GM12878 (cell line): ENCODE results near the gene DLL1. TPM values are rescaled to one million over a fixed set of nuclear protein-coding genes. Genes with fewer than 3 reads are reported as not detected.

ENCODE experiments used
- ATAC-seq: fragments of 200-7000 bp; cut with Tn5 transposase; 3 replicates; pipeline ENCODE4 v1.9.1; 2020; ENCODE audit warnings: mild to moderate bottlenecking, moderate library complexity
- BruUV-seq: library from RNA; stranded (reverse); fragments of 400-500 nt; replicated peaks from 2 replicates; lab custom pipeline; 2021; lab: Mats Ljungman, UMichigan
- CTCF ChIA-PET: fragments of 300-600 bp; sonication (Branson Sonifier 250); formaldehyde crosslinking; extraction: SDS; loops from one replicate; lab custom pipeline; 2021; ENCODE audit warnings: inconsistent platforms; lab: Yijun Ruan, JAX
- POLR2A ChIA-PET: fragments of 350-600 bp; formaldehyde crosslinking; extraction: SDS; loops from one replicate; lab custom pipeline; 2021; ENCODE audit warnings: inconsistent platforms; lab: Charles Lee
- RAD21 ChIA-PET: fragments of 300-600 bp; sonication (Branson Sonifier 250); formaldehyde crosslinking; loops from one replicate; lab custom pipeline; 2023; ENCODE audit warnings: antibody characterized with exemption; ENCODE audit not compliant: unreplicated experiment; lab: Charles Lee
- SMC1A ChIA-PET: fragments of 300-600 bp; sonication (Branson Sonifier 250); formaldehyde crosslinking; loops from one replicate; lab custom pipeline; 2023; ENCODE audit not compliant: unreplicated experiment, uncharacterized antibody; lab: Charles Lee
- DNase-seq: peaks from one replicate; pipeline ENCODE4 v3.0.0-alpha.2; 2011; ENCODE audit warnings: low read depth, low spot score
- FAIRE-seq: peaks from 3 replicates; lab custom pipeline; 2011; peaks lifted over from hg19 to GRCh38; lab: Jason Lieb, UNC
- H2AFZ ChIP-seq: 2 replicates; pipeline ENCODE4 v1.6.0; 2011; ENCODE audit warnings: low read depth, low read length, control low read depth; ENCODE audit not compliant: control insufficient read depth
- H3K27ac ChIP-seq: 2 replicates; pipeline ENCODE4 v1.5.1; 2011; ENCODE audit warnings: control low read depth; ENCODE audit not compliant: control insufficient read depth, insufficient read depth
- H3K27me3 ChIP-seq, 2 experiments: replicated peaks in 1 of 2; 2 replicates each; pipeline versions ENCODE4 v1.6.0 to v1.6.1; 2011; ENCODE audit warnings: low read length in 1 of 2; ENCODE audit not compliant: control insufficient read depth in 2 of 2, insufficient read depth in 2 of 2
- H3K36me3 ChIP-seq, 2 experiments: 2 replicates each; pipeline ENCODE4 v1.5.1; 2011; ENCODE audit warnings: low read length in 1 of 2; ENCODE audit not compliant: control insufficient read depth in 2 of 2, insufficient read depth in 2 of 2
- H3K4me1 ChIP-seq: 2 replicates; pipeline ENCODE4 v1.6.1; 2011; ENCODE audit warnings: mild to moderate bottlenecking, low read length, moderate library complexity, mixed read lengths; ENCODE audit not compliant: control insufficient read depth, insufficient read depth
- H3K4me2 ChIP-seq: 2 replicates; pipeline ENCODE4 v1.6.0; 2011; ENCODE audit warnings: control low read depth; ENCODE audit not compliant: control insufficient read depth, insufficient read depth
- H3K4me3 ChIP-seq: fragments of 200-600 bp; sonication (generic); 2 replicates; pipeline ENCODE4 v1.5.1; 2016
- H3K79me2 ChIP-seq: 2 replicates; pipeline ENCODE4 v1.6.0; 2011; ENCODE audit warnings: low read length; ENCODE audit not compliant: control insufficient read depth, insufficient read depth
- H3K9ac ChIP-seq: 2 replicates; pipeline ENCODE4 v1.8.0; 2011; ENCODE audit warnings: low read length, control low read depth, mixed read lengths; ENCODE audit not compliant: control insufficient read depth, insufficient read depth
- H3K9me3 ChIP-seq: replicated peaks from 3 replicates; pipeline ENCODE4 v1.5.1; 2011; ENCODE audit warnings: mild to moderate bottlenecking, low read length; ENCODE audit not compliant: control insufficient read depth, insufficient read depth
- H4K20me1 ChIP-seq: 2 replicates; pipeline ENCODE4 v1.6.0; 2011; ENCODE audit not compliant: control insufficient read depth, insufficient read depth
- BRCA1 ChIP-seq: IDR thresholded peaks from 2 replicates; pipeline ENCODE4 v1.6.1; 2011; ENCODE audit warnings: low read depth, low read length, improper control_type of control experiment
- CREB1 ChIP-seq: IDR thresholded peaks from 2 replicates; pipeline ENCODE4 v1.6.1; 2012; ENCODE audit warnings: low read depth, mild to moderate bottlenecking, inconsistent platforms
- CREM ChIP-seq: IDR thresholded peaks from 2 replicates; pipeline ENCODE4 v1.6.1; 2014; ENCODE audit warnings: antibody characterized with exemption, low read depth
- DPF2 ChIP-seq: fragments of 450-650 bp; IDR thresholded peaks from 2 replicates; pipeline ENCODE4 v1.6.1; 2017; ENCODE audit warnings: mild to moderate bottlenecking
- GATAD2B ChIP-seq: fragments of 450-650 bp; conservative IDR thresholded peaks from 2 replicates; pipeline ENCODE4 v1.6.1; 2017; ENCODE audit warnings: low read depth, mild to moderate bottlenecking, moderate library complexity
- KAT2A ChIP-seq: conservative IDR thresholded peaks from 2 replicates; pipeline ENCODE4 v1.6.1; 2011; ENCODE audit warnings: low read depth, low read length; ENCODE audit not compliant: control insufficient read depth
- MTA3 ChIP-seq: IDR thresholded peaks from 2 replicates; pipeline ENCODE4 v1.6.1; 2012; ENCODE audit warnings: low read length, inconsistent platforms, borderline replicate concordance
- NR2F1 ChIP-seq: fragments of 450-650 bp; conservative IDR thresholded peaks from 2 replicates; pipeline ENCODE4 v1.6.1; 2017; ENCODE audit warnings: mild to moderate bottlenecking
- NRF1 ChIP-seq: conservative IDR thresholded peaks from 2 replicates; pipeline ENCODE4 v1.6.1; 2011; ENCODE audit warnings: mild to moderate bottlenecking, low read depth, low read length, improper control_type of control experiment
- PKNOX1 ChIP-seq: fragments of 450-650 bp; IDR thresholded peaks from 2 replicates; pipeline ENCODE4 v1.6.1; 2016; ENCODE audit warnings: mild to moderate bottlenecking
- RB1 ChIP-seq: fragments of 450-650 bp; formaldehyde crosslinking; IDR thresholded peaks from 2 replicates; pipeline ENCODE4 v1.6.1; 2017; ENCODE audit warnings: mild to moderate bottlenecking, borderline replicate concordance
- RCOR1 ChIP-seq: conservative IDR thresholded peaks from 2 replicates; pipeline ENCODE4 v1.6.1; 2012; ENCODE audit warnings: low read depth, low read length, improper control_type of control experiment
- SMAD5 ChIP-seq: IDR thresholded peaks from 2 replicates; pipeline ENCODE4 v1.6.1; 2016; ENCODE audit warnings: antibody characterized with exemption, low read depth
- ZNF592 ChIP-seq: fragments of 450-650 bp; IDR thresholded peaks from 2 replicates; pipeline ENCODE4 v1.6.1; 2017; ENCODE audit warnings: mild to moderate bottlenecking, moderate library complexity
- ZNF622 ChIP-seq: fragments of 450-650 bp; IDR thresholded peaks from 2 replicates; pipeline ENCODE4 v1.6.1; 2017; ENCODE audit warnings: mild to moderate bottlenecking, inconsistent platforms
- ZNF687 ChIP-seq: fragments of 450-650 bp; IDR thresholded peaks from 2 replicates; pipeline ENCODE4 v1.6.1; 2017; ENCODE audit warnings: mild to moderate bottlenecking, moderate library complexity
- WGBS: methylation state at CpG from one replicate; pipeline ENCODE4 v1.1.6; 2016; ENCODE audit warnings: low lambda C conversion rate; ENCODE audit not compliant: insufficient replicate concordance, insufficient coverage; ENCODE audit errors: missing lambda C conversion rate; 5-methylcytosine and 5-hydroxymethylcytosine counted together
- in situ Hi-C: fragments of 300-500 bp; cut with MboI; formaldehyde crosslinking; loops from 9 replicates; pipeline ENCODE4 v1.14.3; 2018; ENCODE audit warnings: mixed read lengths
- intact Hi-C: fragments of 100-400 bp; cut with micrococcal nuclease; formaldehyde crosslinking; loops from one replicate; pipeline ENCODE4 v1.14.2; 2022; ENCODE audit not compliant: unreplicated experiment
- polyA plus RNA-seq, 11 experiments: library from polyadenylated mRNA; depleted of rRNA in 4 of 11; unstranded in 6 of 11; stranded (reverse) in 5 of 11; fragments of >200 nt; fragmentation: Nextera tagmentation in 4 of 11; fragmentation: Illumina TruSeq in 1 of 11; extraction: Ambion mirVana in 4 of 11; extraction: Trizol in 1 of 11; gene quantifications; 1 replicate in 1 of 11; 2 replicates in 10 of 11; pipeline versions ENCODE4 v1.2.1 to v1.2.3, GENCODE V29; 2011 to 2016; ENCODE audit warnings: inconsistent platforms in 2 of 11, missing spikeins in 2 of 11, low read depth in 1 of 11
- total RNA-seq, 4 experiments: library from RNA; depleted of rRNA in 3 of 4; stranded (reverse); fragments of >200 nt in 3 of 4; fragmentation: Illumina TruSeq in 1 of 4; extraction: Trizol in 1 of 4; gene quantifications; 2 replicates each; pipeline versions ENCODE4 v1.2.1 to v1.2.3, GENCODE V29; 2013 to 2021

DLL1 gene
- total and polyA plus RNA-seq, 10 of the 15 experiments (the other 5 are each of a cell fraction or from before 2014, with no cell fraction given) = 0.02 to 0.80 (median 0.19) TPM

GRCh38 chr6:170287371-170287876 is 3.5 kb downstream of the DLL1 start:
- no peak for ATAC-seq
- no peaks in the 10 kb centered on the region for H3K36me3 ChIP-seq
- H3K79me2 ChIP-seq = no peaks in the 10 kb centered on the region
- intact Hi-C loops (no loop called here), in situ Hi-C loops (no loop called here)
- H3K27me3 ChIP-seq = peaks cover 3 to 21% of the 10 kb centered on the region in 2 experiments; a peak in 3 of 4 replicates
- no peak for FAIRE-seq
- H2AFZ ChIP-seq = no peak overlapping the region
- ChIA-PET CTCF (no interaction called here), RAD21 (no interaction called here), POLR2A (no interaction called here), SMC1A (interaction anchor here (0.6 kb wide), 1 partner anchor 225 kb away, joined by 3 read pairs; no protein-coding TSS in a partner anchor)
- H3K4me2 ChIP-seq = no peak overlapping the region
- WGBS = 85% methylated on average over 12 of the region's 12 CpGs
- H3K9ac ChIP-seq = no peak overlapping the region
- no peak overlapping the region for H3K4me3 ChIP-seq
- TF ChIP-seq BRCA1 = no peak
- no peak for TF ChIP-seq KAT2A
- no peak for TF ChIP-seq NR2F1
- TF ChIP-seq ZNF592 = no peak
- TF ChIP-seq ZNF687 = no peak
- no peak for TF ChIP-seq RB1
- no peak for TF ChIP-seq GATAD2B
- TF ChIP-seq PKNOX1 = no peak
- no peak for TF ChIP-seq RCOR1
- no peak for TF ChIP-seq MTA3
- TF ChIP-seq SMAD5 = no peak
- TF ChIP-seq CREM = no peak
- no peak for TF ChIP-seq NRF1
- TF ChIP-seq ZNF622 = no peak
- no peak for TF ChIP-seq DPF2
- TF ChIP-seq CREB1 = no peak
- BruUV-seq = no TSS peak
- DNase-seq = no peak
- no peaks in the 10 kb centered on the region for H3K9me3 ChIP-seq
- H3K27ac ChIP-seq = no peak overlapping the region
- no peaks in the 10 kb centered on the region for H4K20me1 ChIP-seq
- H3K4me1 ChIP-seq = peaks cover 9% of the 10 kb centered on the region
